HG02798 (cell line): ENCODE results near the gene MCRIP2.
A peak's percentile ranks its signal among the peaks of the same experiment; 100 is the strongest.

Experiments
- ATAC-seq: cut with Tn5 transposase; IDR thresholded peaks from one replicate; pipeline ENCODE4 v1.9.1; 2021; ENCODE audit warnings: mild to moderate bottlenecking; ENCODE audit not compliant: unreplicated experiment, poor library complexity

The MCRIP2 gene

GRCh38 chr16:667780-668518, 26.3 kb downstream of the MCRIP2 start, which contains the start of gene RHOT2:
Gene RHOT2 (plus strand): TSS chr16:668132. CDS start chr16:668200, 68 bp downstream.
- ATAC-seq: peak; percentile 92

GRCh38 chr16:668519-669171, 27.0 kb downstream of the MCRIP2 start:
- ATAC-seq: peak; percentile 15

- ATAC-seq: no peak
Observed at GRCh38 chr16:669666-670065, 28.0 kb downstream of the MCRIP2 start.

- no peak for ATAC-seq
Observed at GRCh38 chr16:670485-671352, 29.1 kb downstream of the MCRIP2 start.

- no peak for ATAC-seq
Observed at GRCh38 chr16:671353-672131, 29.9 kb downstream of the MCRIP2 start.

DNA sequence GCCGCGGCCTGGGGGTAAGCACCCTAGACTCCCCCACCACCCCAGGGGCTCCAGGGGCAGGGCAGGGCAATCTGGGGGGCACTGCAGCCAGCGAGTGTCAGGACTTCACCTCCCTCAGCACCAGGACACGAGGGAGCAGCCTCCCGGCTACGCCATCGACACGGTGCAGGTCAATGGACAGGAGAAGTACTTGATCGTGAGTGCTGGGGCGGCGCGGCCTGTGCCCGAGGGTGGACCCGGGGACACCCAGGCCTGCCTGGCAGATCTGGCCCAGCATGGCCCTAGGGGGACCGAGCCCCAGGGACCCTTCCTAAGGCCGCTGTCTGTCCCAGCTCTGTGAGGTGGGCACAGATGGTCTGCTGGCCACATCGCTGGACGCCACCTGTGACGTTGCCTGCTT, 30.7 kb downstream of the MCRIP2 start:
- no peak for ATAC-seq

GRCh38 chr16:672851-673250, 31.2 kb downstream of the MCRIP2 start:
- ATAC-seq: no peak

GRCh38 chr16:673399-673991, 31.9 kb downstream of the MCRIP2 start:
- no peak for ATAC-seq

GRCh38 chr16:674214-674881, 32.7 kb downstream of the MCRIP2 start:
- ATAC-seq: no peak

- no peak for ATAC-seq
Observed at GRCh38 chr16:674968-675883, 33.6 kb downstream of the MCRIP2 start, which contains the start of gene RHBDL1. Gene RHBDL1 (plus strand): TSS chr16:675671. CDS start chr16:675791, 120 bp downstream.

GRCh38 chr16:675884-676564, 34.4 kb downstream of the MCRIP2 start:
- ATAC-seq: no peak

DNA sequence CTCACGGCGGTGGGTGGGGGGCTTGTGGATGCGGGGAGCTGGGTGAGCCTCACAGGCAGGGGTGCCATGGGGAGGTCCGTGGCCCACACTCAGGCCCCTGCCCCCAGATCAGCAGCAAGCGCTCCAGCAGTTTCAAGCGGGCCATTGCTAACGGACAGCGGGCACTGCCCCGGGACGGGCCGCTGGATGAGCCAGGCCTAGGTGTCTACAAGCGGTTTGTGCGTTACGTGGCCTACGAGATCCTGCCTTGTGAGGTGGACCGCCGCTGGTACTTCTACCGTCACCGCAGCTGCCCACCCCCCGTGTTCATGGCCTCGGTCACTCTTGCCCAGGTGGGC, 34.9 kb downstream of the MCRIP2 start:
- no peak for ATAC-seq

- ATAC-seq: no peak
Observed at GRCh38 chr16:676913-677312, 35.3 kb downstream of the MCRIP2 start.

DNA sequence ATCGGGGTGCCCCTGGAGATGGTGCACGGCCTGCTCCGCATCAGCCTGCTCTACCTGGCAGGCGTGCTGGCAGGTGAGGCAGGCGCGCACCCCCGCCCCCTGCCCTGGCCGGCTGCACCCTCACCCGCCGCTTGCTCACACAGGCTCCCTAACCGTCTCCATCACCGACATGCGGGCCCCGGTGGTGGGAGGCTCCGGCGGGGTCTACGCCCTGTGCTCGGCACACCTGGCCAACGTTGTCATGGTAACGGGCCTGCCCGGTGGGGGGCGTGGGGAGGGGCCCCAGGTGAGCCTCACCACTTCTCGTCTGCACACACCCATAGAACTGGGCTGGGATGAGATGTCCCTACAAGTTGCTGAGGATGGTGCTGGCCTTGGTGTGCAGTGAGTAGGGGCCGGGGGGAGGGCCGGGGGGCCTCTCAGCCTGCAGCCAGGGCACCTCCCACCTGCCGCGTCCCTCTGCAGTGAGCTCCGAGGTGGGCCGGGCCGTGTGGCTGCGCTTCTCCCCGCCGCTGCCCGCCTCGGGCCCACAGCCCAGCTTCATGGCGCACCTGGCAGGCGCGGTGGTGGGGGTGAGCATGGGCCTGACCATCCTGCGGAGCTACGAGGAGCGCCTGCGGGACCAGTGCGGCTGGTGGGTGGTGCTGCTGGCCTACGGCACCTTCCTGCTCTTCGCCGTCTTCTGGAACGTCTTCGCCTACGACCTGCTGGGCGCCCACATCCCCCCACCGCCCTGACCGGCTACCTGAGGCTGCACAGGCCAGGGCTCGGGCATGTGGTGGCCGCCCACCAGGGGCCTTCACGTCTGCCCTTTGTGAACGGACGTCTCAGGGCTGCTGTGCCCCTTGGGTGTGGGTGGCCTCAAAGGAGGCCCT, 35.9 kb downstream of the MCRIP2 start:
- no peak for ATAC-seq

DNA sequence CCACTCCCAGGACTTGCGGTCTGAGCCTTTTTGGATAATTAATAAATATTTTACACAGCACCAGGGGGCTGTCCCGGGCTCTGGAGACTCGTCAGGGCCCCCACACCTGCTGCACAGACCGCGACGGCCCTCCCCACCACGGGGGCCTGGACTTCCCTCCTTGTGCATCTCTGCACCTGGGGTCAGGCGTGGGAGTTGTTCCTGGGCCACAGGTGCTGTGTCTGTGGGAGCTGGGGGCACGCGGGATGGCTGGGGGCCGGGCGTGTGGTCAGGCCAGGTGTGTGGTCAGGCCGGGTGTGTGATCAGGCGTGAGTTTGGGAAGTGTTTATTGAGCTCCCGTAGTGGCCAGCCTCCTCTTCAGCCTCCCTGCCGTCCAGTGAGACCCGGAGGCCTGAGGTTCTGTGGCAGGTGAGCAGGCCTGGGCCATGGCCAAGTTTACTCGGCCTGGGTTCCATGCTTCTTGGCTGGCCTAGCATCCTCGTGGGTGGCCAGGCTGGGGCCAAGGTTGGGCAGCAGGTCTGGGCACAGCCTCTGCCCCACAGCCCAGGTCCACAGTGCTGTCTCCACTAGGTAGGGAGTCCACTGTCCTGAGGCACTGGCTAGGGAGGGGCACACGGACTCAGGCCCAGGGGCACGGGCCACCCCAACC, 36.7 kb downstream of the MCRIP2 start:
- no peak for ATAC-seq
